Measurements from ENCODE around the gene OXNAD1.

OXNAD1 gene, protein sequence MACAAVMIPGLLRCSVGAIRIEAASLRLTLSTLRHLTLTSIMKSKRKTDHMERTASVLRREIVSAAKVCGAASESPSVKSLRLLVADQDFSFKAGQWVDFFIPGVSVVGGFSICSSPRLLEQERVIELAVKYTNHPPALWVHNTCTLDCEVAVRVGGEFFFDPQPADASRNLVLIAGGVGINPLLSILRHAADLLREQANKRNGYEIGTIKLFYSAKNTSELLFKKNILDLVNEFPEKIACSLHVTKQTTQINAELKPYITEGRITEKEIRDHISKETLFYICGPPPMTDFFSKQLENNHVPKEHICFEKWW

DNA sequence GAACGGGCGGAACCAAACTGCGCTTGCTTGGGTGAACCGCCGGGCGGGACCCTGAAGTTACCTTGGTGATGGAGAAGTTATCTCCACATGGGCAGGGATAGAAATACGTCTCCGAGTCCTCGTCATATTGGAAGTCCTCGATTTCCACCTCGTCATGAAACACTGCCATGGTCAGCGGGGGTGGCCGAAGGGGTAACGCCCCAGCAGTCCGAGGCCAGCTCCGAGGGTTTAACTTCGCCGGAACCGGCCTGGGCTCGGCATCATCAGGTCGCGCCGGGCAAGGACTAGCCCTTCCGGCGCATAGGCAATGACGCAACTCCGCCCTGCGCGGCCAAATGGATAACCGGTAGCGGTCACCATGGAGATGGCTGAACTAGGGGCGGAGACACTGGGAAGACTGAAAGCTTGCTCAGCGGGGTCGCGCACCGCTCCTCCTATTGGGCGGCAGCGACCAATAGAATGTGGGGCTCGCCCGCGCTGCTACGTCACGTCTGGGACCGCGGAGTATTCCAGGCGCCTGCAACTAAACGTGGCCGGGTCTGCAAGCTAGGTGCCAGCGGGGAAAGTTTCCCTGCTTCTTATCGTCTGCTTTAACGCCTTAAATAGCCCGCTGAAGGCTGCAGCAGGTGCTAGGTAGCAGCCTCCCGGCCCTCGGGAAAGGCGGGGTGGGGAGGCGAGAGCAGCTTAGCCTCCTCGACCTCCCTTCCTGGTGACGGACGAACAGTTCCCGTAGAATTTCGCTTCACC is at the start of gene OXNAD1, which contains the start of gene DPH3:
Gene OXNAD1 (plus strand): TSS at position 505 of the 747 bp plus-strand sequence. CDS start 5,741 bp downstream, outside the sequence.
Gene DPH3 (minus strand): TSS at position 236 of the 747 bp plus-strand sequence. CDS start 67 bp downstream, at position 169.
- TF ChIP-seq, protein P1, sequence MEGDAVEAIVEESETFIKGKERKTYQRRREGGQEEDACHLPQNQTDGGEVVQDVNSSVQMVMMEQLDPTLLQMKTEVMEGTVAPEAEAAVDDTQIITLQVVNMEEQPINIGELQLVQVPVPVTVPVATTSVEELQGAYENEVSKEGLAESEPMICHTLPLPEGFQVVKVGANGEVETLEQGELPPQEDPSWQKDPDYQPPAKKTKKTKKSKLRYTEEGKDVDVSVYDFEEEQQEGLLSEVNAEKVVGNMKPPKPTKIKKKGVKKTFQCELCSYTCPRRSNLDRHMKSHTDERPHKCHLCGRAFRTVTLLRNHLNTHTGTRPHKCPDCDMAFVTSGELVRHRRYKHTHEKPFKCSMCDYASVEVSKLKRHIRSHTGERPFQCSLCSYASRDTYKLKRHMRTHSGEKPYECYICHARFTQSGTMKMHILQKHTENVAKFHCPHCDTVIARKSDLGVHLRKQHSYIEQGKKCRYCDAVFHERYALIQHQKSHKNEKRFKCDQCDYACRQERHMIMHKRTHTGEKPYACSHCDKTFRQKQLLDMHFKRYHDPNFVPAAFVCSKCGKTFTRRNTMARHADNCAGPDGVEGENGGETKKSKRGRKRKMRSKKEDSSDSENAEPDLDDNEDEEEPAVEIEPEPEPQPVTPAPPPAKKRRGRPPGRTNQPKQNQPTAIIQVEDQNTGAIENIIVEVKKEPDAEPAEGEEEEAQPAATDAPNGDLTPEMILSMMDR (IDR thresholded peaks at IDR 0.05; ENCODE audit: low read length, missing control alignments) = no peak
- H3K4me3 ChIP-seq (replicated peaks; ENCODE audit: low read depth, low read length) = peak within 1 kb of the TSS; percentile 93
- DNase-seq (ENCODE audit: low read depth) = peak; percentile 100

DNA sequence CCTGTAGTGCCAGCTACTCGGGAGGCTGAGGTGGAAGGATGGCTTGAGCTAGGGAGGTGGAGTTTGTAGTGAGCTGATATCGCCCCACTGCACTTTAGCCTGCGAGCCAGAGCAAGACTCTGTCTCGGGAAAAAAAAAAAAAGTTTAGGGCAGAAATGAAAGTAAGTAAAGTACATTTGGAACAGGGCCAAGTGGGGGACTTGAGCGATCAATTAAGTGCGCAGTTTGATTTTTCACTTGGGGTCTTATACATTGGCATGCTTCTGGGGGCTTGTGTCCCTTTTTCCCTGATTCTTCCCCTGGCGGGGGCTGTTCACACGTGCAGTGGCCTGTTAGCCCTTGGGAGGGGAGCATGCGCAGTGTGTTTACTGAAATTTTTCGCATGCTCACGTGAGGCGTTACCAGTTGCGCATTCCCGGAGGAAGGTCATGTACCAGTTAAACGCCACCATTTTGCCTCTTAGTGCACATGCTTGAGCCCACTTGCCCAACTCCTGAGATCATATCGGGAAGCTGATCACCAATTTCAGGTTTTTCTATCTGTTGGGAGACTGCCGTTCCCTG is 48.6 kb upstream of the OXNAD1 start:
- H3K4me3 ChIP-seq (replicated peaks; ENCODE audit: low read depth, low read length) = no peak overlapping the region
- TF ChIP-seq, protein P1 (IDR thresholded peaks at IDR 0.05; ENCODE audit: low read length, missing control alignments) = no peak
- no peak for DNase-seq (ENCODE audit: low read depth)

DNA sequence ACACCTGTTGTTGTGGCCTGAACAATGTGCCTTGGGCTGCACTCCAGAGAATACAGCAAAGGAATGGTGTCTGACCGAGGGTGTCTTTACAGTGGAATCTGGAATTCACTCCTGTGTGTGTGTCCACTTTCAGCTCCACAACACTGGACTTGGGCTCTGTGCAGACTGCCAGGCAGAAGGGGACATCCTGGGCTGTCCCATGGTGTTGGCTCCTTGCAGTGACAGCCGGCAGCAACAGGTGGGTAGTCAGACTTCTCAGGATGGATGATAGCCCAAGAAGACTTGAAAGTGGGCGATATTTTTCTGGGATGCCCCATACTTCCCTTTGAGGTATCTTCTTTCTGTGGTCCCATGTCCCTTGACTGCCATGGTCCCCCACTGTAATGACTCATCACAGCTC is 45.2 kb upstream of the OXNAD1 start:
- TF ChIP-seq, protein P1 (IDR thresholded peaks at IDR 0.05; ENCODE audit: low read length, missing control alignments) = no peak
- no peak overlapping the region for H3K4me3 ChIP-seq (replicated peaks; ENCODE audit: low read depth, low read length)
- DNase-seq (ENCODE audit: low read depth) = no peak

DNA sequence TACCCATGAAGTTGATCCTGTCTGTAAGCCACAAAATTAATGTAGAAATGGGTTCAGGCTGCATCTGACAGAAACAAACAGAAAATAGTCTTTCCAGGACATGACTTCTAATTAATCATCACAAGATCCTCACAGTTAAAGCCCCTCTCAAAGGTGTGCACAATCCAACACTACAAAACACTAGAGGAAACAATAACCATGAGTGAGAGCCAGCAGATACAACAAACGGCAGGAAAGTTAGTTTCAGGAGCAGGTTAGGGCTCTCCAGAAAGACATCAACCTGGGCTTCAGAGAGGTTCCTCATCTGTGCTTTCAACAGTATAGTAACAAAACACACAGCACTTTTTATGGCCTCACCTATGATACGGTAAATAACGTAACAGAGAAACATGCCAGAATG is 43.0 kb upstream of the OXNAD1 start:
- TF ChIP-seq, protein P1 (IDR thresholded peaks at IDR 0.05; ENCODE audit: low read length, missing control alignments) = no peak
- H3K4me3 ChIP-seq (replicated peaks; ENCODE audit: low read depth, low read length) = no peak overlapping the region
- DNase-seq (ENCODE audit: low read depth) = no peak

DNA sequence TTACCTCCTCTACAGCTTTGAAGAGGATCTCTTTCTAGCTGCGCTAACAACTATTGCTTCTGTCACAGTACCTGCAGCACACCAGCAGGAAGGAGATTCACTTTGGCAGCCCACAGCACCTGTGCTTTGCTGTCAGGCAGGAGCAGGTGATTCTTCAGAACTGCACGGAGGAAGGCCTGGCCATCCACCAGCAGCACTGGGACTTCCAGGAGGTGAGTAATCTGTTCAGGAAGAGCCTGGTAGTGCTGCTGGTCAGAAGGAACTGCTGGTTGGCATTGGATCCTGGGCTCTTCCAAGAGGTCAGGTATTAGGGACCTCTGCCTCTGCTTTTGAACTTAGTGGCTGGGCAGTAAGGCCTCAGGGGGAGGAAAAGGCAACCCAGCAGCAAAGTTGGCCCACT is 42.5 kb upstream of the OXNAD1 start:
- no peak overlapping the region for H3K4me3 ChIP-seq (replicated peaks; ENCODE audit: low read depth, low read length)
- TF ChIP-seq, protein P1 (IDR thresholded peaks at IDR 0.05; ENCODE audit: low read length, missing control alignments) = no peak
- no peak for DNase-seq (ENCODE audit: low read depth)

DNA sequence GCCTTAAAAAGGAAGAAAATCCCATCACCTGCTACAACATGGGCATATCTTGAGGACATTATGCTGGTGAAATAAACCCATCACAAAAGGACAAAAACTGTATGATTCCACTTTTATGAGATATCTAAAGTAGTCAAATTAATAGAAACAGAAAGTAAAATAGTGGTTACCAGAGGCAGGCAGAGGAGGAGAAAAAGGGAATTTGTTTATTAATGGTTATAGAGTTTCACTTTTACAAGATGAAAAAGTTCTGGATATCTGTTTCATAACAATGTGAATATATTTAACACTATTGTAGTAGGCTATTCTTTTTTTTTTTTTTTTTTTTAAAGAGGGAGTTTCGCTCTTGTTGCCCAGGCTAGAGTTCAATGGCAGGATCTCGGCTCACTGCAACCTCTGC is 40.7 kb upstream of the OXNAD1 start:
- no peak for DNase-seq (ENCODE audit: low read depth)
- TF ChIP-seq, protein P1 (IDR thresholded peaks at IDR 0.05; ENCODE audit: low read length, missing control alignments) = no peak
- H3K4me3 ChIP-seq (replicated peaks; ENCODE audit: low read depth, low read length) = no peak overlapping the region

Data from fibroblast of pulmonary artery (primary cell).